Measurements from ENCODE around the gene SS18.
A peak's percentile ranks its signal among the peaks of the same experiment; 100 is the strongest.
"Not testable (repeated sequence)": the region's sequence is repeated elsewhere in the genome, so short reads cannot be mapped to it uniquely, and the experiment has no call there.

Gene SS18

DNA sequence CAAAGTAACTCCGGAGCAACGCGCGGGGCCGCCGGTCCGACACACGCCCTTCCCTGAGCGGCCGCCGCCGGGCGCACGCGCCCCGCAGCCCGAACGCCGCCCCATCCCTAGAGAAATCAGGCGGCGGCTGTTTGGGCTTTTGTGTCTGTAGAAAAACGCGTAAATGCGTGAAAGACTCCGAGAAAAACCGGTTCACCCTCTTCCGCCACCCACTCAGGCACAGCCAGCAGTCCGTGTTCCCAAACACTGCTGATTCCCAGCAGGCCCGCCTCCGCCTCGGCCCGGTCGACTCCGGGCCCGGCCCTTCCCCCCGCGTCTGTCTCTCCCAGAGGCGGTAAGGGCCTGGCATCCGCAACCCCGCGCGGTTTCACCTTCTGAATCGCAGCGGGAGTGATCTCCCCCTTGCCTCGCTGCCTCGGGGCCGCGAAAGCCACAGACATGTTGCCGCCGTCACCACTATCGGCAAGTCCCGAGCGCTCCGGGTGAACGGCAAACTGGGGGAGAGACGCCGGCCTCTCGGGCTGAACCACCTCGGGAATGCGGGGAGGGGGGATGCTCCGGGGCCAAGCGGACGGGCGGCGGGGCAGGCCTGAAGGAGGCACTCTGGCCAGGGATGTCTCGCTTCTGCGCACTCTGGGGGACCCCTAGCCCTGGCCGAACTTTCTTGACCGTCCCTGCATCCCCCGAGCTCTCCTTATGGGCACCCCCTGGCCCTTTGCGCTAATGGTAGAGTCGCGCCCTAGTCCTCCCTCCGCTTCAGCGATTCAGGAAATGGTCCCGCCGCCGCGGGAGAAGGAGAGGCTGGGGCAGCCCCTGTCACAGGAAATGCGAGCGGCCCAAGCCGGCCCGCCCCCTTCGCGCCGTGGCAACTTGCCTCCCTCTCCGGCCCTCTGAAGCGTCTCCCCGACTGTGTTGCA, at the start of gene SS18:
Gene SS18, minus strand, starts transcription at position 484 of the 917 bp plus-strand sequence. Its CDS starts 44 bp downstream, at position 440.
- DNase-seq = peak; percentile 41

- DNase-seq = no peak
These were observed 45.1 kb upstream of the SS18 start for GRCh38 chr18:26135548-26135947.

GRCh38 chr18:26134107-26134506, 43.7 kb upstream of the SS18 start:
- DNase-seq = no peak

- no peak for DNase-seq
These were observed 43.2 kb upstream of the SS18 start, which contains the start of gene PSMA8 for GRCh38 chr18:26133652-26134051. Gene PSMA8, plus strand, starts transcription at chr18:26133869. Its CDS starts 97 bp downstream, at chr18:26133966.

DNA sequence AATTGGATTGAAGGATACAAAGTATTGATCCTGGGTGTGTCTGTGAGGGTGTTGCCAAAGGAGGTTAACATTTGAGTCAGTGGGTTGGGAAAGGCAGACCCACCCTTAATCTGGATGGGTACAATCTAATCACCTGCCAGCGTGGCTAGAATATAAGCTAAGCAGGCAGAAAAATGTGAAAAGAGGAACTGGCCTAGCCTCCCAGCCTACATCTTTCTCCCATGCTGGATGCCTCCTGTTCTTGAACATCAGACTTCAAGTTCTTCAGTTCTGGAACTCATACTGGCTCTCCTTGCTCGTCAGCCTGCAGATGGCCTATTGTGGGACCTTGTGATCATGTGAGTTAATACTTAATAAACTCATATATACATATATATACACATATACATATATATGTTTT, 37.8 kb upstream of the SS18 start:
- not testable (repeated sequence) for DNase-seq

GRCh38 chr18:26127786-26128185, 37.4 kb upstream of the SS18 start:
- DNase-seq = no peak

DNA sequence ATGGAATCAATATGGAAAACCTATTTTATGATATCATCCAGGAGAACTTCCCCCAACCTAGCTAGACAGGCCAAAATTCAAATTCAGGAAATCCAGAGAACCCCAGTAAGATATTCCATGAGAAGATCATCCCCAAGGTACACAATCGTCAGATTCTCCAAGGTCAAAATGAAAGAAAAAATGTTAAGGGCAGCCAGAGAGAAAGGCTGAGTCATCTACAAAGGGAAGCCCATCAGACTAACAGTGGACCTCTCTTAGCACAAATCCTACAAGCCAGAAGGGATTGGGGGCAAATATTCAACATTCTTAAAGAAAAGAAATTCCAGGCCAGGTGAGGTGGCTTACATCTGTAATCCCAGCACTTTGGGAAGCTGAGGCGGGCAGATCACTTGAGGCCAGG, 31.6 kb upstream of the SS18 start:
- not testable (repeated sequence) for DNase-seq

GRCh38 chr18:26121476-26121875, 31.1 kb upstream of the SS18 start:
- DNase-seq = no peak

DNA sequence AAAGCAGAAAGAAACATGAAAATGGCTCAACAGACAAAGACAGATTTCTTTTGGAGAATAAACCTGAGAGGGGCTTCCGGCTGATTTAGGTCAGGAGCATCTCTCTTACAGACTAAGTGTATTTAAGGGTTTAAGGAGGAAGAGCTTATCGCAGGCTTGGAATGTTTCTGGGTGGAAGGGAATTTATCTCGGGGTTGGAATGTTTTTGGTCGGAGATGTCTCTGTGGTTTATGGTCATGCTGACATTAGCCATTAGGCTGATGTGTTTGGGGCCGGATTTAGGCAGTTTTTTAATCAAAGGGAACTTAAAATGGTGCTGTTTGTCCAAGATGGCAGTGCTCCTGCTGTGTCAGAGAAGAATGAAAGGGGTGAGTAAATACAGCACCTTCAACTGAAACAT, 28.8 kb upstream of the SS18 start:
- DNase-seq = no peak

GRCh38 chr18:26104035-26104434, 13.6 kb upstream of the SS18 start:
- DNase-seq = no peak

DNA sequence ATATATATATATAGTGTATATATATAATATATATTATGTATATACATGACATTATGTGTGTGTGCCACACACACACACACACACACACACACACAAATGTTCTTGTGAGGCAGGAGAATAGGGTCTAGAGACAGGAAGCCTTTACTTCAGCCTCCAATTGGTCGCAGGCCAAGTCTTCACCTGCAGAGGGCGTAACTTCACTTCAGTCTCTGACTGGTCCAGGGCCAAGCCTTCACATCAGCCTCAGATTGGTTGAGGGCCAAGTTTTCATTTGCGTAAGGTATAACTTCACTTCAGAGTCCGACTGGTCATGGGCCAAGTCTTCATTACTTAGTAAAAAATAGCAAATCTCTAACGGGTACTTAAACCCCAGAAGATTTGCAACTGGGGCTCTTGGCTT, 13.2 kb upstream of the SS18 start:
- DNase-seq = no peak

- DNase-seq = no peak
These were observed 7.2 kb upstream of the SS18 start for GRCh38 chr18:26097563-26097962.

GRCh38 chr18:26096852-26097251, 6.4 kb upstream of the SS18 start:
- DNase-seq = no peak

- DNase-seq = no peak
These were observed 726 bp upstream of the SS18 start for GRCh38 chr18:26091047-26091630.

DNA sequence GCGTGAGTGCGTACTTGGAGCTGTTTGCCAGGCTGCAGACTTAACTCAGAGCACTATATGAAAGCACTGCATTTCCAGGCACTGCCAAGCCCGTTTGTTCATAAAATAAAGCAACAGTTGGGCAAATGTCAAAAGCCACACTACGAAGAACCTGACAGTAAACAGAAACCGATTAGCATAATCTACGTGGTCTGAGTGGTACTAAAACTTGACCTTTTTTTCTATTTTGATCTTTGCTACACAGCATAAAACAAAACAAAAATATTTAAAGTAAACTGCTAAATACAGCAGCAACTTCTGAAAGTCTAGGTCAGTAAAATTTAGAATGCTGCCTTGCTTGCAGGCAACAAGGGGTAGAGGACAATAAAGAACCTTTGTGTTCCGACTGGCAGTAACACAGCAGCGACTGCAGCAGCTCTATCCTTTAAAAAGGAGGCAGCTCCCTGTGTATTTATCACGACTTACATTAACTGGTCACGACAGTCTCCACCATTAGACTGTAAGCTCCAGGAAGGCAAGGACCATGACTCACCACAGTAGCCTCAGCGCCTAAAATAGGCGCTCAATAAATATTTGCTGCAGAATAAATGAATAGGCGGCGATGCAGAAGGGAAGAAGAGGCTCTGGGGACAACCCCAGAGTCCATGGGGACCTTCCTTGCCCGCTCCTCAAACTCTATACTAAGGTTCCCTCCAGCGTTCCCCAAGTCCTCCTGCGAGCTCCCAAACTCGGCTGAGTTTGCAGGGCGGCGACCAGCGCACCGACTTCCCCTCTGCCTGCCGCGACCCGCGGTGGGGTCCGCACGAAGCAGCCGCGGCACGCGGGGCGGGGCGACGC, 902 bp downstream of the SS18 start:
- DNase-seq = no peak

DNA sequence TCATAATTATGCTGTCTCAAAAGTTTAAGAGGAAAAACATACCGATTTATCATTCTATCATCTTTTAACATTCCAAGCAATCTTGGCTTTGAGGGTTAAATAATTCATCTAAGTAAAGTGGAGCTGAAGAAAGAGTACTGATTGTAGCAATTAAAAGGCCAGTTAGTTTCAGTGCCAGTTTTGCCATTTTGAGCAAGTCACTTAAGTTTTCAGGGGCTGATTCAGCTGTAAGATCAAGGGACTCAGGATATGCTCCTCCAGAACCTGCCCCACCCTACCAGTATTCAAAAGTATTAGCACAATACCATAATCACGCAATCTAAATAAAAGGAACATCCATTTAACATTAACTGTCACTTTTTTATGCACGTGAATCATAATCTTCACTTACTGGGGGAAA, 1.9 kb downstream of the SS18 start:
- no peak for DNase-seq

DNA sequence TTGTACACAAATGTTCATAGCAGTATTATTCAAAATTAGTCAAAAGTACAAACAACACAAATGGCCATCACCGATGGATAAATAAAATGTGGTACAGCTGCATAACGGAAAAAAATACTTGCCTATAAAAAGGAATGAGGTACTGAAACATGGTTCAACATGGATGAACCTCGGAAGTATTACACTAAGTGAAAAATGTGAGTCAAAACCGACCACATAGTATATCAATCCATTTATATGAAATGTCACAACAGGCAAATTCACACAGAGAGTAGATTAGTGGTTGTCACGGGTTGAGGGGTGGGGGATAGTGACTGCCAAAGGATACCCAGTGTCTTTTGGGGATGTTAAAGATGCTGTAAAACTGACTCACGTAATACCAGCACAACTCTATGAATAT, 3.5 kb downstream of the SS18 start:
- no peak for DNase-seq

- DNase-seq = no peak
These were observed 5.4 kb downstream of the SS18 start for GRCh38 chr18:26085056-26085455.

DNA sequence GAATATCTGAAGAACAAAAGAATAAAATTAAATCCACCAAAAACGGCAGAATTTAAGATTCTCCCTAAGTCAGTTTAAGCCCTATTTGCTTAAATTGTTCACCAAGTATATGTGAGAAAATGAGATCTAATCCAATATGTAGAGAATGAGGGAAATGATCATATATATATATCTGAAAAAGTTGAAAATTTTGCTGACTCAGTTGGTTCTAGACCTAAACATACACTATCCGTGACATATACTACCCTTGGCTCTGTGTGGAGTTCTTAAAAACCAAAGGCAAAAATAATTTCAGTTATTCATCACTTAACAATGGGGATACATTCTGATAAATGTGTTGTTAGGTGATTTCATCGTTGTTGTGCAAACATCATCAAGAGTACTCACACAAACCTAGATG, 7.3 kb downstream of the SS18 start:
- no peak for DNase-seq

GRCh38 chr18:26082475-26082874, 7.9 kb downstream of the SS18 start:
- DNase-seq = no peak

- DNase-seq = no peak
These were observed 16.2 kb downstream of the SS18 start for GRCh38 chr18:26074246-26074645.

GRCh38 chr18:26073758-26074157, 16.7 kb downstream of the SS18 start:
- DNase-seq = no peak

GRCh38 chr18:26071725-26072124, 18.7 kb downstream of the SS18 start:
- no peak for DNase-seq
